ENCODE results near the gene SORCS2.

Gene SORCS2

DNA sequence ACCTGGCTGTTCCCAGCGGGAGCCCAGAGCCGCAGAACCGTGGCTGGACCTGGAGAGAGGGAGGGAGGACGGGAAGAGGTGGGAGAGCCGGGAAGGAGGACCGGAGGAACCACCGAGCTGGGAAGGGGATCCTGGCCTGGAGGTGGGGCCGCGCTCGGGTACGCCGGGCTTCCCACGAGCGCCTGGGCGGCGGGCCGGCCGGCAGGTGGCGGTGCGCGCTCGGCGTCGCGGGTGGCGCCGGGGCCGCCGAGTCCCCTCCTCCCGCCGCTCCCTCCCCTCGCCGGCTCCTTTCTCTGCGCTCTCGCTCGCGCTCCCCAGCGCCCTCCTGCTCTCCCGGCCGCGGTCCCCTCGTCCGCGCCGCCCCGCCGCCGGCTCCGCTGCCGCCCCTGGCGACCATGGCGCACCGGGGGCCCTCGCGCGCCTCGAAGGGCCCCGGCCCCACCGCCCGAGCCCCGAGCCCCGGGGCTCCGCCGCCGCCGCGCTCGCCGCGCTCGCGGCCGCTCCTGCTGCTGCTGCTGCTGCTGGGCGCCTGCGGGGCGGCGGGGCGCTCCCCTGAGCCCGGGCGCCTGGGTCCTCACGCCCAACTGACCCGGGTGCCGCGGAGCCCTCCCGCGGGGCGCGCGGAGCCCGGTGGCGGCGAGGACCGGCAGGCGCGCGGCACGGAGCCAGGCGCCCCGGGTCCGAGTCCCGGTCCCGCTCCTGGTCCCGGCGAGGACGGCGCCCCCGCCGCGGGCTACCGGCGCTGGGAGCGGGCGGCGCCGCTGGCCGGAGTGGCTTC lies at the start of gene SORCS2:
Gene SORCS2, plus strand, starts transcription at position 287 of the 778 bp plus-strand sequence.
- DNase-seq = peak; percentile 66

DNA sequence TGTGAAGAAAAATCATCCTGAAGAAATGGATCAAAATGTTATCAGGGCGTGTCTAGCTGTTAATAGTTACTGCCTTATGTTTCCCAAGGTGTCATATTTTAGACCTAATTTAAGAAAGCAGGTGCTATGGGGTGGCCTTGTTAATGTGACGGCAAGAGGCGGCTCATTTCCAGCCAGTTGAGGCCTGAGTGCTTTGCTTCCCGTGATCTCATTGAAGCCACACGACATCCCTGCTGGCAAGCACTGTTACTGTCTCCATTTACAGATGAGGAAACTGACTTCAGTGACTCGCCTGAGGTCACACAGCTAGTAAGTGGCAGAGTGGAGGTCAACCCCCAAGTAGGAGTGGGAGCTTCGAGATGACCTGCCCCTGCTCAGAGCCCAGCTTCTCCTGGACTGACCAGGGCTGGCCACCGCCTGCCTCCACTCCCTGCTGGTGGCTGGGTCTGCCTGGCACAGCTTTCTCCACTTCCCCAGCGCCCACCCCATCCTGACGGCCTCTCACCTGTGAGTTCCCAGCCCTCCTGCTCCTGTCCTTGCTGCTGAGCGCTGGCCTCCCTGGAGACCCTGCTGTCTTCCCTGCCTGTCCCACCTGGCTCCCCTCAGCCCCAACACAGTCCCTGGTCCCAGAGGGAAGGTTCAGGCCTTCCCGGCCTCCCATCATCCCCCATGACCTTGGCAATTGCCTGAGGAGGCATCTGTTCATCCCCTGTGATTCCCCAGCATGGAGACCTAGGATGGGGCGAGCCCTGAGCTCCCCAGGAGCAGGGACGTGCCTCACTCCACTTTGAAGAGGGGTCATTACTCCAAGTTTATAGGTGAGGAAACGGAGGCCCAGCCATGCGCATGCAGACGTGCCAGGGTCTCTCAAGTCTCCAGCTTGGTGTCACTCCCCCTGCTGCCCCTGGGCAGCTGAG lies 47.7 kb upstream of the SORCS2 start:
- no peak for DNase-seq

DNA sequence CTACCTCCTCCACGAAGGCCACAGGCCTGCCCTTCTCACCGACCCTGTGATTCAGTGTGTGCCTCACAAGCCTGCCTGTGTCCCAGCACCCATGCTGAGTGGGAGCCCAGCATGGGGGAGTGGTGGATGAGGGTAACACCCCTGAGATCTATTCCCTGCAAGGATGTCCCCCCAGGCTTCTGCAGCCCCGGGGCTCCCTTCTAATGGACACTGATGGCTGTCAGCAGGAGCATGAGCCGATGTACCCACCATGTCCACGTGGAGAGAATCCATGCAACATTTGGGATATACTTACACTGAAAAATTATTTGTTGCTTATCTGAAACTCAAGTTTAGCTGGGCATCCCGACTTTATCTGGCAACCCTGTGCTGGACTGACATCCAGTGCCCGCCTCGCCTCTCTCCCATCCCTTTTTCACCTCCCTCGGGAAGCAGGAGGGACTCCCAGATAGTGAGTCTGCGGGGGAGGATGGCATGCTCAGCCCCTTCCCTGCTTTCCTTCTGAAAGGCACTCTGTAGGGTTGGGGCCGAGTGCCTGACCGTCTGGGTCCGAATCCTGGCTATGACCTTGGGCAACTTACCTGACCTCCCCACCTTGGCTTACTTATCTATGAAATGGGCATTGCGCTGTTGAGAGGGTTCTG lies 46.9 kb upstream of the SORCS2 start:
- no peak for DNase-seq

DNA sequence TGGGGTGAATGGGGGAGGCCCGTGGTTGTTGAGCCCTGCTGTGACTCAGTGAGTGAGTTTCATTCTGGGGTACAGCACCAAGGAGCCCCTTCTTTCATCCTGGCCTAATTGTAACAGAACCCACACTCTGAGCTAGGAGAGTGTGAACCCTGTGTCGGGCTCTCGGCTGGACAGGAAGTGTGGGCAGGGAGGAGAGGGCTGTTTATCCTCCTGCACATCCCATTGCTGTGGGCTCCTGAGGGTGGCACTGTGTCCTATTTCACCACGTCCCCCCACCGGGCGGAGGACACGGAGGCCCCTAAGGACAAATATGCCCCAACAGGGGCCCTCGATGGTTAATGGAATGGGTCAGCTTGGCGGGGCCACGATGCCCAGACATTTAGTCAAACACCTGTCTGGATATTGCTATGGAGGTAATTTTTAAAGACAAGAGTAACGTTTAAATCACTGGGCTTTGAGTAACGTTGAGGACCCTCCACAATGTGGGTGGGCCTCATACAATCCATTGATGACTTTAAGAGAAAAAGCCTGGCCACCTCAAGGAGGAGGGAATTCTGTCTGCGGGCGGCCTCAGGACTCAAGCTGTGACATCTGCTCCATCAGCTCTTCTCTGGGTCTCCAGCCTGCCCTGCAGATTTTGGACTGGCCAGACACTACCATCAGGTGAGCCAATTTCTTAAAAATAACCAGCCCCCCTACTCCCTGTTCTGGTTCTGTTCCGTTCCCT lies 46.1 kb upstream of the SORCS2 start:
- DNase-seq = no peak

DNA sequence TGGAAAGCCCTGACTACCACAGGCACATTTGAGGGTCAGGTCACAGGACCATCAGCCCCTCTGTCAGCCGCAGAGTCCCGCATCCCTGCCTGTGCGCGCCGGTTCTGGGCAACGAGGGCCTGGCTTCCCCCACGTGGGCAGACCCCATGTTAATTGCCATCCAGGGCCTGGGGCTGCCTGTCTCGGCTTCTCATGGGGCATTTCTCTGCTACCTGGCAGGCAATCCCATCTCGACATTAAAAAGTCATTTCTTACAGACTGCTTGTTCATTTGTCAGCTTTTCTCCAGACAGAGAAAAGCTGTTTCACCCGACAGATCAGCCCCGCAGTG lies 45.6 kb upstream of the SORCS2 start:
- DNase-seq = no peak

DNA sequence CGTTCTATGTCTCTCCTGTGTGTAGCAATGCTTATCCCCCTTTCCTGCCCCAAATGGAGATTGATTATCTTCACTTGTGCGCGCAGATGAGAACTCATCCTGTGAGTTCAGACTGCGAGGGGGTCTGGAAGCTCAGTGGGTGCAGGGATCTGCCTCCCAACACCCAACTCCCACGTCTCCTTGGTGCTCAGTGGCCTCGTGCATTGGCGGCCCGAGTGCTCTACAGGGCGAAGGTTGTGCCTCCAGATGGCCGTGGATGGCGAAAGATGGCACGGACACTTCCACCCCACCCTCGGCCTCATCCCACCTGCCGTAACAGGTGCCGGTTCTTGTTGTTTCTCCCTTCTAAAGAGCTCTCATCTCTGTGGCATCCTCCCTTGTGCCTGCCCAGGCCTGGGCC lies 45.1 kb upstream of the SORCS2 start:
- DNase-seq = no peak

DNA sequence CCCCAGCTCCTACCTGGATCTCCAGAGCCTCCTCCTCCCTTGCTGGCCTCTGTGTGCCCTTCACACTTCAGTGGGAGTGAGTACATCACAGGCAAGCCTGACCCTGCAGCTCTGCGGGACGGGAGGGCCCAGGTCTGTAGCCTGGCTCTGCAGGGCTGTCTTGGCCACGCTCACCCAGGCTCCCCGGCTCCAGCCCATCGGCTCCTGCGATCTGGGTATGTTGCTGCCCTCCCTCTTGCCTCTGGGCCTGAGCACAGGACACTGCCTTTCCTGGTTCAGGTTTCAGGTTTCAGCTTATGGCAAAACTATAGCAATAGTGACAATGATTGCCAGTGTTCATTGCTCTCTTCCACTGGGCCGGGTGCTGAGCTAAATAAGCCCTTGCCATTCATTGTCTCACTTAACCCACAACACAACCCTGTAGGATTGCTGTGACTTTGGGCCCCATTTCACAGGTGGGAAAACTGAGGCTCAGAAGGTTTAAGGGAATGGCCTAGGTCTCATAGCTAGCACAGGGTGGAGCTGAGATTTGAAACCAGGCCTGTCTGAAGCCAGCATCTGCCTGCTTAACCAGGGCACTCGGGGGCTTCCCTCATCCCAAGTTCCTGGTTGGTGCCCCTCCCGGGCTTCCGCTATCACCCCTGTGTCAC lies 44.6 kb upstream of the SORCS2 start:
- DNase-seq = no peak

DNA sequence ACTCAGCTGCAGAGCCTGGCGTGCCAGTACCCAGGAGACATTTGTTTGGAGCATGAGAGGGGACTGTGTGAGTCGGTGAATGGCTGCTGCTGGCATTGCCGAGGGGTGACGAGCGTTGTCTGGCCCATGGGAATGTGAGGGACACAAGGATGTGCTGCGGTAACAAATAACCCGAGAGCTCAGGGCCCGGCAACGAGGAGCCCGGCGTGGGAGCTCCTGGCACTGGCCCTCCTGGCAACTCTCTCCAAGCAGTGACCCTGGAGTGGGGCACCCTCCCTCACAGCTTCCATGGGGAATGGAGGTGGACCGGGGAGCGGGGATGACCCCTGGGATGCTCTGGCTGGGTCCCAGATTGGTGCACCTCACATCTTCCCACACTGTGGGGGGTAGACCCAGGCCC lies 44.0 kb upstream of the SORCS2 start:
- DNase-seq = no peak

DNA sequence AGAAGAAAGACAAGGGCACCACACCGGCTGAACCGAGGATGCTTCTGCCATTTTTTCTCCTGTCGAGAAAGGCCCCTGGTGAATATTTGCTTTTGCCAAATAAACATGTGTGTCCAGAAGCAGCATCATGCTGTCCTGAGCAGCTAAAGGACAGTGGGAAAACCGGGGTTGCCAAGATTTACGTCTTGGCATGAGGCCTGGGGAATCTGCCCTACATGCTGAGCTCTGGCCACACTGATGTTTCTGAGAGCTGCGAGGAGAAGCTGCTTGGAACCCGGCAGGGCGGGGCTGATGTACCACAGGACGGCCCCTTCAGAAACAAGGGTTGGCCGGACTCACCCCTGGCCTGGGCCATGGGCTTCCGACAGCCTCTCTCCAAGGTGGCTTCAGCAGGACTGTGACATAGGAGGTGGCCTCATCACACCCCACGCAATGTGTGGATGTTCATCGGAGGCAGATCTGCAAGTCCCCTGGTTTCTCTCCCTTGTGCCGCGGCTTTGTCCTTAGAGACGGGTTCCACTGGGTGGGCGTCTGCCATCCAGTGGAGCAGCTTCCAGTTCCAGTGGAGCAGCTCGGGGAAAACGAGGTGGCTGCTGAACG lies 42.2 kb upstream of the SORCS2 start:
- DNase-seq = no peak

DNA sequence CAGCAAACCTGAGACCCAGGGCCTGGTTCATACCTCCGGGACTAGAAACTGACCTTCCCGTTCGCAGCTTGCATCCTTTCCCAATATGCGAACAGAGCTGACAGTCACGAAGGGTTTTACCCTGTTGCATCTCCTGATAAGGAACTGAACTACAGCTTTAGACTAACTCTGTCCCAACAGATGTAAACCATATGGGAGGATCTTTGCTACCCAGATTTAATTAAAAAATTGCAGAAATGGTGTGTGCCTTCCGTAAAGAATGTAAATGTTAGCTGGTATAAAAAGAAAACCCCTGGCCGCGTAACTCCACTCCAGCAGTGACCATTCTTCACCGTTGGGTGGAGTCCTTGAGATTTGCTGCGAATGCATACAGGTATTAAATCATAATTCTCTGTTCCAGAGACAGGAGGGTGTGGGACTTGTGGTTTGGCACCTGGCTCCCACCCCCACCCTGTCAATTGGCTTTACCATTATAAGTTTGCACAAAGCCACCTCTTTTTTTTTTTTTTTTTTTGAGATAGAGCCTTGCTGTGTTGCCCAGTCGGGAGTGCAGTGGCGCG lies 40.6 kb upstream of the SORCS2 start:
- no peak for DNase-seq

DNA sequence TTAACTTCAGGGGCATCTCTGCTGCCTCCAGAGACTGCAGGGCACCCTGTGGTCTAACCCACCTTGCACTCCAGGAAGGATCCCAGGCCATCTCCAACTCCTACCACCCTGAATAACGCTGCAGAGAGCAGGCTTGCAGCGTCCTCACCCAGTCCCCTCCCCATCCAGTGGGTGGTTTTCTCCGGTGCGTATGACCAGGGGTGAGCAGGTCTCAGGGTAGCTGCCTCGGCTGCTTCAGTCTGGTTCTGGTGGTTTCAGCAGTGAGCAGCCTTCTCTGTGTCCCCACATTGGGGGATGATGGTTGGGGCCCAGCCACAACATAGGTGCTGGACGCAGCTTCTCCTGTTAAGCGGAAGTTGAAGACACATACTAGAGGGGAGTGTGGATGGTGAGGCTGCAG lies 38.6 kb upstream of the SORCS2 start:
- no peak for DNase-seq

DNA sequence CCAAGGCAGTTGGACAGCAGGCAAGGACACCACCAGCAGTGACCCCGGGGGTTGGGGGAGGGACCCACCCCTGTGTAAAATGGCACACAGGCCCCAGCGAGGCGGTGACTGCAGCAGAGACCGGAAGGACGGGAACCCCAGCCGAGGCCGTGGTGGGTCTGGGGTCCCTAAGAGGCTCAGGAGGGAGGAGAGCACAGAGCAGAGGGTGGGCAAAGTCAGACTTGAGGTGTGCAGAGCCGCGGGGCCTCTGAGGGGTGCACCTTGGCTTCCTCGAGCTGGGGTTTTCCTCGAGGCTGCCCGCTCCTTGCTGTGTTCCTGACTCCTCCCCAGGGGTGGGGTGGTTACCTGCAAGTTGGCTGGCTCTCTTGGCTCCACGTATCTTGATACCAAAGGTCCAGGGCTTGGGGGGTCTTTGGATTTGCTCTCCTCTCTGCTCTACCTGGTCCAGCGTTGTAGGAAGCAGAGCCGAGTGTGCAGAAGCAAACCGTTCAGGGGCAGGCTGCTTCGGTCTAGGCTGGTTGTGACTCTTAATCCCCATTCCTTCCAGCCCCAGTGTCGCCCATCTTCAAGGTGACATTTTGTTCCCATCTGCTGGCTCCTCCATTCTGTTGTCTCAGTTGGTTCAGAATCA lies 37.9 kb upstream of the SORCS2 start:
- no peak for DNase-seq

DNA sequence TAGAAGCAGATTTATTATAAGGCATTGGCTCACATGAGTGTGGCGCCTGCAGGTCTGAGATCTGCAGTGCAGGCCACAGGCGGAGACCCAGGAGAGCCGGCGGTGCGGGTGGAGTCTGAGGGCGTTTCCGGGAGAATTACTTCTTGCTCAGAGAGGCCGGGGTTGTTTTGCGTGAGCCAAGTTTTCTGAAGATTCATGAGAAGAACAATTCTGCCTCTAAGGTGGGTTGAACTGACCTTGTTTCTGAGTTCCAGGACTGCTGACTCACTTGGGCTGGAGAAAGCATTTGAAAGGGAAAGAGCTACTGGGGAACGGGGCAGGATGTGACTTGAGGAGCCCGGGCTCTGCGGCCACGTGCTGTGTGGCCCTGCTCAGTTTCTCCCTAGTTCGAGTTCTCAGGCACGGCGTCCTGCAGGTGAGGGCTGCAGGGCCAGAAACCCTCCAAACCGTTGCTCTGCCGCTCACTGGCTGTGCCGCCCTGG lies 36.7 kb upstream of the SORCS2 start:
- DNase-seq = peak; percentile 61

DNA sequence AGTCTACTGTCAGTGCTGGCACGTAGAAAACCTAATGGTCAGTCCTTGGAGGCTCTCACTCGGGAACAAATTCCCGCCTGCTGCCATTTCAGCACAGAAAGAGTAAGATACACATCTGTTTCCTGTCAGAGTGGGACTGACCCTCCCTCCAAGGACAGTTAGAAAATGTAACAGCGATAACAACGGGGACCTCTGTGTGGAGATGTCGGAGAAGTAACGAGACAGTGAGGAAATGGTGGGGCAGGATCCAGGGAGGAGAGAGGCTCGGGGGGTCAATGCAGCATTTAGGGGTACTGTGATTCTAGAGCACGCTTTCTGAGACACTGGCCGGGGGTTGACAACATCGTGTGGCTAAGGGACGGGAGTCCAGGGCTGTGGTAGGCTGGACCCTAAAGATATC lies 36.0 kb upstream of the SORCS2 start:
- DNase-seq = no peak

DNA sequence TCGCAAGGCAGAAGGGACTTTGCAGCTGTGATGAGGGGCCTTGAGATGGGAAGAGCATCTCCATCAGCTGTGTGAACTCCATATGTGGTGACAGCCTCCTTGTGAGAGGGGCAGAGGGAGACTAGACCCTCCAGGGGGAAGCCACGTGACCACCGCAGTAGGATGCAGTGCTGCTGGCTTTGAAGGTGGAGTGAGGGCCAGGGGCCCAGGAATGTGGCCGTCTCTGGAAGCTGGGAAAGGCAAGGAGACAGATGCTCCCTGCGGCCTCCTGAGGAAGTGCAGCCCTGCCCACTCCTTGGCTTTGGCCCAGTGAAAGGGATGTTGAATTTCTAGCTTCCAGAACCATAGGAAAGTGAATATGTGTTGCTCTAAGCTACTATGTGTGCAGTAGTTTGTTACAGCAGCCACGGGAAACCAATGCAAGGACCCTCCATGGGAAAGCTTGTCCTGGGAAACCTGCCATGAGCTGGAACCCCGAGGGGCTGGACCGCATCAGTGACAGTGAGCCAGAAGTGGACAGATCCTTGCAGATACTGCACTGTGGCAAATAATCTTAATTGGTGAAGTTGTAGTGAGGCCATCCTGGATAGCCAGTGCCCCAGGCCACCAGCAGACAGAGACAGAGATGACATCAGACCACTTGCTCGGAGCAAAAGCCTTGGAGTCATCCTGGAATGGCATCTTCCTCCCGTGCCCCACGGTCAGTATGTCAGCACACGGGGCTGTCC lies 35.4 kb upstream of the SORCS2 start:
- DNase-seq = peak; percentile 30

DNA sequence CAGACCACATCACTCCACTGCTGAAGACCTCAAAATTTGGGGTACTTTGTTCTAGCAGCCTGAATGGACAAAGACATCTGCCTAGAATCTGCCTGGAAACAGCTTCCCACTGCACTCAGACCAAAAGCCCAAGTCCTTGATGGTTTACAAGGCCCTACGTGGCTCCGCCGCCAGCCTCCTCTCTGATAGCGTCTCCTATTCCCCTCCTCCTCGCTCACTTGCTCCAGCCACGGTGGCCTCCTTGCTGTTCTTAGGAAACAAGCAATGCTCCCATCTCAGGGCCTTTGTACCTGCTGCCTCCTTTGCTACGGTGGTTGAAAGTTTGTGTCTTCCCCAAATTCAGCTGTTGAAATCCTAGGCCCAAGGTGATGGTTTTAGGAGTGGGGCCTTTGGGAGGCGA lies 34.7 kb upstream of the SORCS2 start:
- no peak for DNase-seq

DNA sequence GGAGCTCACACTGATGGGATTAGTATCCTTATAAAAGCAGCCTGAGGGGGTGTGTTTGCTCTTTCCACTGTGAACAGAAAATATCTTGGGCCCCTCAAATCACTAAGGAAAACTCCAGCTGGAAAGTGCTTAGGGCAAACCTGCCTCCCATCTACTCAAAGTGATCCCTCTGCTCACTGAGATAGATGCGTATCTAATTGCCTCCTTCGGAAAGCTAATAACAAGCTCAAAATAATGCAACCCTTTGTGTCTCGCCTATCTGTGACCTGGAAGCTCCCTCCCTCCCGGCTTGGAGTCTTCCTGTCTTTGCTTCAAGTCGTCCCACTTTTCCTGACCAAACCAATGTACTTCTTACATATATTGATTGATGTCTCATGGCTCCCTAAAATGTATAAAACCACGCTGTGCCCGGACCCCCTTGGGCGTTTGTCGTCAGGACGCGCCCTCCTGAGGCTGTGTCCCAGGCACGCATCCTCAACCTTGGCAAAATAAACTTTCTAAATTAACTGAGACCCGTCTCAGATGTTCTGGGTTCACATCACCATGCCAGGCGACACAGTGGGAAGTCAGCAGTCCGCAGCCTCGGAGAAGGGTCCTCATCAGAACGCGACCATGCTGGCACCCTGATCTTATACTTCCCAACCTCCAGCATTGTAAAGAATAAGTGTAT lies 34.1 kb upstream of the SORCS2 start:
- DNase-seq = no peak

DNA sequence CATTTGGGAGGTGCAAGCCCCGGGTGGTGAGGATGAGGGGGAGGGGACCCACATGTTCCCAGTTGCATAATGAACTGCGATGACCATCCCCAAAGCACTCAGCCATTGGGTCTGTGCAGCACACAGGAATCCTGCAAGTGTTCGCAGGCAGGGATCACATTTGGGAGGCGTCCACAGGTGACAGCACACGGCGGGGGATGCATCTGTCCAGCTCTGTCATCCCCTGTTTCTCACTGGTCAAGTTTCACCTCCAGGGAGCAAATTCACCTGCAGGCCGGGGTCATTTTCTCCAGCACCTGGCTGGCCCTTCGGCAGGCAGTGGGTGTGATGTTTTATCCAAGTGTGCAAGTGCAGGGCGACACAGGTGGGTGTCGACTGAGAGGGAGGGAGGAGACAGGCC lies 33.3 kb upstream of the SORCS2 start:
- DNase-seq = no peak

DNA sequence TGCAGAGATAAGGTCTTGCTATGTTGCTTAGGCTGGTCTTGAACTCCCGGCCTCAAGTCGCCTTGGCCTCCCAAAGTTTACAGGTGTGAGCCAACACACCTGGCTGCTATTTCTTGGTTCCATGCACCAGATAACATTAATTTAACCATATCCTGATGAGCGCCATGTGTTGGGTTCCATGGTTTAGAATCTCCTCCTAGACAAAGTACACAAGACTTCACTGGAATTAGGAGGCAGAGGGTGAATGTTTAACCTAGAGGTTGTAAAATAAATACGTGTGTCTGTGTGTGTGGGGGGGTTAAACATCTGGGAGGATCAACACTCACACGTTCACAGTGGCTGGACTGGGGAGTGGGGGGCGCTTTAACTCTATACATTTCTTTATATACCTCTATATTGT lies 32.4 kb upstream of the SORCS2 start:
- no peak for DNase-seq

DNA sequence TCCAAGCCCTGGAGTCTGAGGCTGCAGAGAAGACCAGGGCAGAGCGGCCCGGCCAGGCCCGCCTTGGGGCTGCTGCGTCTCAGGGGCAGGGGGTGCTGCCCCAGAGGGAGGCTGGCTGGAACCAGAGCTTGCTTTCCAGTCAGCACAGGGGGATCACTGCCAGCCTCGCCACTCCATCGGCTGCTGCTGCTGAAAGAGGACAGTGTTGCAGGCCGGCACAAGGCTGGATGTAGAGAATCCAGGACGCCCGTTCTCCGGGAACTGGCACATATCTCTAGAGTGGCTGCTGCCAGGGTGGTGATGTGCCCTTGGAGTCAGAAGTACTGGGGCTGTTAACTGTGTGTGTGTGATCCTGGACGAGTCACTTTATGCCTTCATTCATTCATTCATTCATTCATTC lies 31.9 kb upstream of the SORCS2 start:
- no peak for DNase-seq

Data from fibroblast of skin of right quadriceps (primary cell).